NB4 (cell line): ENCODE results near the gene DCN.

Source experiments
- MYC ChIP-seq: IDR thresholded peaks from 2 replicates; pipeline ENCODE4 v1.6.1; 2011; ENCODE audit warnings: low read depth, low read length
- POLR2A ChIP-seq: IDR thresholded peaks from 2 replicates; pipeline ENCODE4 v1.6.1; 2011; ENCODE audit warnings: mild to moderate bottlenecking; ENCODE audit not compliant: insufficient read length; ENCODE audit errors: extremely low read depth
- TF ChIP-seq, protein P1 (sequence below): IDR thresholded peaks from one replicate; pipeline ENCODE4 v1.5.1; 2012; ENCODE audit warnings: low read depth, low read length
- TF ChIP-seq, protein P2 (sequence below): IDR thresholded peaks from 2 replicates; pipeline ENCODE4 v1.6.1; 2011; ENCODE audit warnings: low read depth, low read length

DNA sequence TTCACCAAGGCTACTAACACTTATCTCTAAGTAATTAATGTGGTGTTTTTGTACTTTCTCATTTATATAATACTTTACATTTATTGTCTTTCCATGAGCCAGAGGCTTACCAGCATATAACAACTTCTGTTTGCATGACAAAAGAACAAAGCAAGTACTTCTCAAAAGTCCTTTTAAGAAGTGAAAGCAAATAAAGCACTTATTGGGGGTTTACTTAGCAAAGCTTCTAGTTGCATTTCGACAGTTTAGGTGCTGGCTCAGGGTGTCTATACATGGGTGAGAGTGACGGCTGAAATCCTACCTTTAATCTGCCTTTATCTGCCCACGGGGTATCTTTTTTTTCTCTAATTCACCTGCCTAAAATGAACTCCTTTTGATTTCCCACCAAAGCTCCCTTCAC is 21.0 kb upstream of the DCN start:
- TF ChIP-seq, protein P1, sequence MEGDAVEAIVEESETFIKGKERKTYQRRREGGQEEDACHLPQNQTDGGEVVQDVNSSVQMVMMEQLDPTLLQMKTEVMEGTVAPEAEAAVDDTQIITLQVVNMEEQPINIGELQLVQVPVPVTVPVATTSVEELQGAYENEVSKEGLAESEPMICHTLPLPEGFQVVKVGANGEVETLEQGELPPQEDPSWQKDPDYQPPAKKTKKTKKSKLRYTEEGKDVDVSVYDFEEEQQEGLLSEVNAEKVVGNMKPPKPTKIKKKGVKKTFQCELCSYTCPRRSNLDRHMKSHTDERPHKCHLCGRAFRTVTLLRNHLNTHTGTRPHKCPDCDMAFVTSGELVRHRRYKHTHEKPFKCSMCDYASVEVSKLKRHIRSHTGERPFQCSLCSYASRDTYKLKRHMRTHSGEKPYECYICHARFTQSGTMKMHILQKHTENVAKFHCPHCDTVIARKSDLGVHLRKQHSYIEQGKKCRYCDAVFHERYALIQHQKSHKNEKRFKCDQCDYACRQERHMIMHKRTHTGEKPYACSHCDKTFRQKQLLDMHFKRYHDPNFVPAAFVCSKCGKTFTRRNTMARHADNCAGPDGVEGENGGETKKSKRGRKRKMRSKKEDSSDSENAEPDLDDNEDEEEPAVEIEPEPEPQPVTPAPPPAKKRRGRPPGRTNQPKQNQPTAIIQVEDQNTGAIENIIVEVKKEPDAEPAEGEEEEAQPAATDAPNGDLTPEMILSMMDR: no peak
- no peak for TF ChIP-seq POLR2A
- TF ChIP-seq MYC: no peak
- TF ChIP-seq, protein P2, sequence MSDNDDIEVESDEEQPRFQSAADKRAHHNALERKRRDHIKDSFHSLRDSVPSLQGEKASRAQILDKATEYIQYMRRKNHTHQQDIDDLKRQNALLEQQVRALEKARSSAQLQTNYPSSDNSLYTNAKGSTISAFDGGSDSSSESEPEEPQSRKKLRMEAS: no peak
